GM19023 (cell line): ENCODE results near the gene VTI1A.
"Not testable (repeated sequence)": the region's sequence is repeated elsewhere in the genome, so short reads cannot be mapped to it uniquely, and the experiment has no call there.

Experiments
- ATAC-seq: cut with Tn5 transposase; IDR thresholded peaks from one replicate; pipeline ENCODE4 v1.9.1; 2021; ENCODE audit warnings: mild to moderate bottlenecking, moderate library complexity; ENCODE audit not compliant: unreplicated experiment

Gene VTI1A

GRCh38 chr10:112446855-112447619 lies at the start of gene VTI1A, which contains the start of gene ZDHHC6:
VTI1A (plus strand) TSS chr10:112447215; CDS start chr10:112447374, 159 bp downstream.
ZDHHC6 (minus strand) TSS chr10:112446914; CDS start chr10:112445436, 1,478 bp downstream.
- ATAC-seq: peak; percentile 97

- no peak for ATAC-seq
These were observed 49.4 kb upstream of the VTI1A start for GRCh38 chr10:112397592-112397991.

- ATAC-seq: no peak
These were observed 44.1 kb upstream of the VTI1A start for GRCh38 chr10:112402917-112403316.

- no peak for ATAC-seq
These were observed 42.4 kb upstream of the VTI1A start for GRCh38 chr10:112404617-112405016.

GRCh38 chr10:112406806-112407205 lies 40.2 kb upstream of the VTI1A start:
- ATAC-seq: not testable (repeated sequence)

GRCh38 chr10:112407696-112408095 lies 39.3 kb upstream of the VTI1A start:
- no peak for ATAC-seq

- ATAC-seq: no peak
These were observed 37.7 kb upstream of the VTI1A start for GRCh38 chr10:112409299-112409698.

GRCh38 chr10:112409755-112410154 lies 37.3 kb upstream of the VTI1A start:
- ATAC-seq: no peak

- ATAC-seq: no peak
These were observed 34.3 kb upstream of the VTI1A start for GRCh38 chr10:112412696-112413095.

GRCh38 chr10:112421731-112422130 lies 25.3 kb upstream of the VTI1A start:
- ATAC-seq: no peak

GRCh38 chr10:112424651-112425050 lies 22.4 kb upstream of the VTI1A start:
- ATAC-seq: no peak

- ATAC-seq: no peak
These were observed 20.9 kb upstream of the VTI1A start for GRCh38 chr10:112426111-112426510.

- no peak for ATAC-seq
These were observed 17.9 kb upstream of the VTI1A start for GRCh38 chr10:112429147-112429546.

GRCh38 chr10:112429654-112430230 lies 17.3 kb upstream of the VTI1A start:
- ATAC-seq: no peak

GRCh38 chr10:112433136-112433535 lies 13.9 kb upstream of the VTI1A start:
- no peak for ATAC-seq

GRCh38 chr10:112434988-112435619 lies 11.9 kb upstream of the VTI1A start:
- ATAC-seq: no peak

- ATAC-seq: no peak
These were observed 8.7 kb upstream of the VTI1A start for GRCh38 chr10:112438356-112438755.

GRCh38 chr10:112441520-112441919 lies 5.5 kb upstream of the VTI1A start:
- no peak for ATAC-seq

- ATAC-seq: no peak
These were observed 5.0 kb upstream of the VTI1A start for GRCh38 chr10:112442063-112442462.

- no peak for ATAC-seq
These were observed 760 bp upstream of the VTI1A start for GRCh38 chr10:112446055-112446854.

- ATAC-seq: no peak
These were observed 559 bp downstream of the VTI1A start for GRCh38 chr10:112447620-112447928.
